ENCODE data around the gene MAJIN. TPM values are rescaled to one million over a fixed set of nuclear protein-coding genes. Genes with fewer than 3 reads are reported as not detected.
"Not testable (repeated sequence)": the region's sequence is repeated elsewhere in the genome, so short reads cannot be mapped to it uniquely, and the experiment has no call there.

Gene MAJIN, protein sequence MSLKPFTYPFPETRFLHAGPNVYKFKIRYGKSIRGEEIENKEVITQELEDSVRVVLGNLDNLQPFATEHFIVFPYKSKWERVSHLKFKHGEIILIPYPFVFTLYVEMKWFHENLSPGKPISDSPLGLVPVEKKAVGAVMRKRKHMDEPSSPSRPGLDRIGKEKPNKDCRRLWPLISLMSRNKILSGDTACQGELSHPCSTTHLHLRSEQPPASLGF
- not detected in 2 replicates for total RNA-seq

DNA sequence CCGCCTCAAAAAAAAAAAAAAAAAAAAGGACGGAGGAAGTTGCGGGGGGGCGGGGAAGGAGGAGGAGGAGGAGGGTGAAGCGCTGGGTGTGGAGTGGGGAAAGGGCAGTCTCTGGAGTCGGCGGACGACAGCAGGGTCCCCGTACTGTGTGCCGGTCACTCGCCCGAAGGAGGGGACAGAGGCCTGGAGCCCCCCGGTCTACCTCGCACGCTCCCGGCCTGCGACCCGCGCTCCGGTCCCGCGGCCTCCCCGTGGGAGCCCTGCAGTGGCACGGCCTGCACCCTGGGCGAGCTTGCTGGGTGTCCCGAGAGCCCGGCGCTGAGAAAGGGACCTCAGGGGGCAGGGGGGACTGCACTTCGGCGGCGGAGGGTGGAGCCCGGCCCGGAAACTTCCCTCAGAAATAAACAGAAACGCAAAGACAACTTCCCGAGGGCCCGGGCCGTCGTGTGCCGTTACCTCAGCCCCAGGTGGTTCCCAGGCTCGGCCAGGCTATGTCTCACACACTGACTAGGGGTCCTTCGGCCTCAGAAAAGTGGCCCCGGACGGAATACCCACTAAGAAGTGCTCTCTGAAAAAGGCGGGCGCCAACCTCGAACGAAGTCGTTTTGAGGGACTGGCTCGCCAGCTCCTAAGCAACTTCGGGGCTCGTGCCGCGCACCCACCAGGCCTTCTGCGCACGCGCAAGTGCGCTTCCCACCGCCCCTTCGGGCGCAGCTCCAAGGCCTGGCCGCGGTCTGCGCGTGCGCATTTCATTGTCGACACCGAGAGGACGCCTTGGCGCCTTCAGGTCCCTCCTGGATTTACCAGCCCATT is at the start of gene MAJIN:
MAJIN (minus strand) TSS at position 688 of the 813 bp plus-strand sequence. CDS start 12,703 bp downstream, outside the sequence.
- Mint-ChIP-seq H3K27me3 (ENCODE audit: insufficient read depth) (peaks cover 4% of the 10 kb centered on the region), H3K9me3 (no peaks in the 10 kb centered on the region), H3K4me1 (ENCODE audit: low read depth) (peaks cover 31% of the 10 kb centered on the region), H3K36me3 (ENCODE audit: low read depth) (no peaks in the 10 kb centered on the region), H3K27ac (peak within 1 kb of the TSS; percentile 60), H3K4me3 (peak within 1 kb of the TSS; percentile 57)
- intact Hi-C loops (cut with micrococcal nuclease) = loop anchor here (2.0 to 5.0 kb wide), 2 partner anchors 41 to 55 kb away; partner anchors contain the start of genes ARL2 and ATG2A
- DNase-seq (ENCODE audit: low spot score) = peak; percentile 77

DNA sequence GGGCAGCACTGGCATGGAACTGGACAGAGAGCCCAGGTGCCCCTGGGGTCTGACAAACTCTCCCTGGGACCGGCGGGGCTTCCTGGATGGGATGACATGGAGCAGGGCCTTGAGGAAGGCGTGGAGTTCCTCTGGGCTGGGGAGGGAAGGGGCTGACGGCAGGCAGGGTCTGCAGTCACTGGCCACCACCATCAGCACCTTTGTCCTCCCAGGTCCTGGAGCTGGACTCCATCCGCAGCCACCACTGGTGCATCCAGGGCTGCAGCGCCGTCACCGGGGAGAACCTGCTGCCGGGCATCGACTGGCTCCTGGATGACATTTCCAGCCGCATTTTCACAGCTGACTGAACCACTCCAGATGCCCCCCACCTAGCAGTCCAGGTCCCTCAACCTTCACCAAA is 49.6 kb upstream of the MAJIN start:
- Mint-ChIP-seq H3K27me3 (ENCODE audit: insufficient read depth) (peaks cover 2% of the 10 kb centered on the region), H3K4me3 (no peak overlapping the region), H3K27ac (no peak overlapping the region), H3K36me3 (ENCODE audit: low read depth) (peaks cover 21% of the 10 kb centered on the region), H3K9me3 (no peaks in the 10 kb centered on the region), H3K4me1 (ENCODE audit: low read depth) (peaks cover 5% of the 10 kb centered on the region)
- no peak for DNase-seq (ENCODE audit: low spot score)
- intact Hi-C loops (cut with micrococcal nuclease) = no loop called here

DNA sequence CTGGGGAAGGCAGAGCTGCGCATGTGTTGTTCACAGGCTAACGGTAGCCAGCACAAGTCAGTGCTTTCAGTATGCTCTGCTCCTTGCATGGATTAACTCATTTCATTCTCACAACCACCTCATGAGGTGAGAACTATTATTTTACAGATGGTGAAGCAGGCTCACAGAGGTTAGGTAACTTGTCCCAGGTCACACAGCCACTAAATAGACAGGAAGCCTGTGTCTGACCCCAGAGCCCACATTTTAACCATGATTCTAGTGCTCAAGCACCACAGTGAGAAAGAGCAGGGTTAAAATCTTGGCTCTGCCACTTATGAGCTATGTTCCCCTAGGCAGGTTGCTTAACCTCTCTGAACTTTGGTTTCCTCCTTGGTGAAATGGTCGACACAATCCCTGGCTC is 49.1 kb upstream of the MAJIN start:
- Mint-ChIP-seq H3K36me3 (ENCODE audit: low read depth) (peaks cover 24% of the 10 kb centered on the region), H3K4me1 (ENCODE audit: low read depth) (peaks cover 10% of the 10 kb centered on the region), H3K9me3 (no peaks in the 10 kb centered on the region), H3K4me3 (no peak overlapping the region), H3K27ac (no peak overlapping the region), H3K27me3 (ENCODE audit: insufficient read depth) (peaks cover 2% of the 10 kb centered on the region)
- no peak for DNase-seq (ENCODE audit: low spot score)
- intact Hi-C loops (cut with micrococcal nuclease) = no loop called here

DNA sequence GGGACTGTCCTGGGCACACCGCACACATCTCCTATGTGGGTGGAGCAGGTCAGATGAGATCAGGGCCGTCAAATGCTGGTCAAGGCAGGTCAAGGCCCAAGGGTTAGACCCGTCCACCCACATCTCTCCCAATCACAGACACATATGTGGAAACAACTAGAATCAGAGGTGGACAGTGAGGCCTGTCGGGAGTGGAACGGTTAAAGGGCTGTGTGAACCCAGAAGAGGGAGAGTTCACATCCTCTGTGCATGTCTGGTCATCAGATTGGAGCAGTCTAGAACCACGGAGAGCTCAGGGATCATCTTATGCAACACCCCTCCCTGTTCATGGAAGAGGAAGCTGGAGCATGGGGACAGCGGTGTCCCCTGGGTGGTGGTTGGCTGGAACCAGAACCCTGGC is 47.9 kb upstream of the MAJIN start:
- H3K27ac Mint-ChIP-seq = no peak overlapping the region
- no peak for DNase-seq (ENCODE audit: low spot score)
- H3K4me3 Mint-ChIP-seq = no peak overlapping the region
- H3K27me3 Mint-ChIP-seq (ENCODE audit: insufficient read depth) = peaks cover 2% of the 10 kb centered on the region
- no peaks in the 10 kb centered on the region for H3K9me3 Mint-ChIP-seq
- intact Hi-C loops (cut with micrococcal nuclease) = no loop called here
- peaks cover 24% of the 10 kb centered on the region for H3K36me3 Mint-ChIP-seq (ENCODE audit: low read depth)
- H3K4me1 Mint-ChIP-seq (ENCODE audit: low read depth) = peaks cover 13% of the 10 kb centered on the region

DNA sequence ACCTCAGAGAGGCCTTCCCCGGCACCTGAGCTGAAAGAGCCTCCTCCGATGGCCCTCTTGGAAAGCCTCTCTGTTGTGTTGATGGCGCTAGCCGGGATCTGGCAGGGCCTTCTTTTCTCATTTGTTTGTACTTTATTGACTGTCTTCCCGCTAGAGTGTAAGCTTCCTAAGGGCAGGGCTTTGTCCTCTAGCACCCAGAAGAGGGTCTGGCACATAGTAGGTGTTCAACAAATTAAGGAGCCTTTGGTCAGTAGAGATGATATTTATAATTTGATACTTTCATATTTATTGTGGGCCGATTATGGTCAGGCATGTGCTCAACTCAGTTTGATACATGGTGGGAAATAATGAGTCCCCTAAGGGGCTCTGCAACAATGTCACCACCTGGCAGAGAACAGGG is 46.0 kb upstream of the MAJIN start:
- no peaks in the 10 kb centered on the region for H3K9me3 Mint-ChIP-seq
- H3K27me3 Mint-ChIP-seq (ENCODE audit: insufficient read depth) = peaks cover 2% of the 10 kb centered on the region
- intact Hi-C loops (cut with micrococcal nuclease) = no loop called here
- peaks cover 24% of the 10 kb centered on the region for H3K36me3 Mint-ChIP-seq (ENCODE audit: low read depth)
- H3K4me3 Mint-ChIP-seq = no peak overlapping the region
- peaks cover 20% of the 10 kb centered on the region for H3K4me1 Mint-ChIP-seq (ENCODE audit: low read depth)
- H3K27ac Mint-ChIP-seq = no peak overlapping the region
- no peak for DNase-seq (ENCODE audit: low spot score)

DNA sequence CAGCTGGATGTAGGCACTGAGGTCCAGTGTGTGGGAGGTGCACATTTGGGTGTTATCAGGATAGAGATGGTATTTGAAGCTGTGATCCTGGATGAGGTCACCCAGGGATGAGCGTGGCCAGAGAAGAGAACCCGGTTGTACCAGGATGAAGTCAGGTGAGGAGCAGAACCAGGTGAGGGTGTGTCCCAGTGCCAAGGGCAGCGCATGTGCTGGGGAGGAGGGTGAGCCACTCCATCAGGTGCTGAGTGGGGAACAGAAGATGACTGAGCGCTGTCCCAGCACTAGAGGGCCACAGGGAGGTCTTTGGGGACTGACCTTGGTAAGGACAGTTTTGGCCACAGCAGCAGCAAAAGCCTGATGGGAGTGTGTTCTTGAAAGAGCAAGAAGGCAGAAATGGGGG is 44.8 kb upstream of the MAJIN start:
- Mint-ChIP-seq H3K9me3 (no peaks in the 10 kb centered on the region), H3K36me3 (ENCODE audit: low read depth) (peaks cover 18% of the 10 kb centered on the region), H3K27ac (no peak overlapping the region), H3K27me3 (ENCODE audit: insufficient read depth) (peaks cover 2% of the 10 kb centered on the region), H3K4me3 (peak overlapping the region; percentile 8), H3K4me1 (ENCODE audit: low read depth) (peaks cover 22% of the 10 kb centered on the region)
- DNase-seq (ENCODE audit: low spot score) = no peak
- intact Hi-C loops (cut with micrococcal nuclease) = no loop called here

DNA sequence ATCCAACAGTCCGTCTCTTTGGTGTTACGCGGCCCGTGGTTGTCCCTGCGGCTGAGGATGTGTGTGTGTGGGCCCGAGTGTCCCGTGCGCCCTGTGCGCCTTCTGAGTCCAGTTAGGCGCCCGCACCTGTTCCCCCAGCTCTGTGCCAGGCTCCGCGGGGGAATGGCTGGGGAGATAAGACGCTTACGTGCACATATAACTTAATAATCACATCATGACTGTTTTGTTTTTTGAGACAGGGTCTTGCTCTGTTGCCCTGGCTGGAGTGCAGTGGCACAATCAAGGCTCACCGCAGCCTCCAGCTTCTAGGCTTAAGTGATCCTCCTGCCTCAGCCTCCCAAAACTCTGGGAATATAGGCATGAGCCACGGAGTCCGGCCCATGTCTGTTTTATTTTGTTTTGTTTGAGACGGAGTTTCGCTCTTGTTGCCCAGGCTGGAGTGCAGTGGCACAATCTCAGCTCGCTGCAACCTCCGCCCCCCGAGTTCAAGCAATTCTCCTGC is 42.9 kb upstream of the MAJIN start:
- Mint-ChIP-seq H3K4me1 (ENCODE audit: low read depth) (peaks cover 22% of the 10 kb centered on the region), H3K27ac (peak overlapping the region; percentile 95), H3K4me3 (peak overlapping the region; percentile 88), H3K36me3 (ENCODE audit: low read depth) (peaks cover 12% of the 10 kb centered on the region), H3K27me3 (ENCODE audit: insufficient read depth) (peaks cover 2% of the 10 kb centered on the region), H3K9me3 (no peaks in the 10 kb centered on the region)
- DNase-seq (ENCODE audit: low spot score) = no peak
- intact Hi-C loops (cut with micrococcal nuclease) = loop anchor here (1.0 to 5.0 kb wide), 9 partner anchors 13 to 248 kb away; partner anchors contain the start of genes ATG2A, EHD1, FAU and MAJIN

DNA sequence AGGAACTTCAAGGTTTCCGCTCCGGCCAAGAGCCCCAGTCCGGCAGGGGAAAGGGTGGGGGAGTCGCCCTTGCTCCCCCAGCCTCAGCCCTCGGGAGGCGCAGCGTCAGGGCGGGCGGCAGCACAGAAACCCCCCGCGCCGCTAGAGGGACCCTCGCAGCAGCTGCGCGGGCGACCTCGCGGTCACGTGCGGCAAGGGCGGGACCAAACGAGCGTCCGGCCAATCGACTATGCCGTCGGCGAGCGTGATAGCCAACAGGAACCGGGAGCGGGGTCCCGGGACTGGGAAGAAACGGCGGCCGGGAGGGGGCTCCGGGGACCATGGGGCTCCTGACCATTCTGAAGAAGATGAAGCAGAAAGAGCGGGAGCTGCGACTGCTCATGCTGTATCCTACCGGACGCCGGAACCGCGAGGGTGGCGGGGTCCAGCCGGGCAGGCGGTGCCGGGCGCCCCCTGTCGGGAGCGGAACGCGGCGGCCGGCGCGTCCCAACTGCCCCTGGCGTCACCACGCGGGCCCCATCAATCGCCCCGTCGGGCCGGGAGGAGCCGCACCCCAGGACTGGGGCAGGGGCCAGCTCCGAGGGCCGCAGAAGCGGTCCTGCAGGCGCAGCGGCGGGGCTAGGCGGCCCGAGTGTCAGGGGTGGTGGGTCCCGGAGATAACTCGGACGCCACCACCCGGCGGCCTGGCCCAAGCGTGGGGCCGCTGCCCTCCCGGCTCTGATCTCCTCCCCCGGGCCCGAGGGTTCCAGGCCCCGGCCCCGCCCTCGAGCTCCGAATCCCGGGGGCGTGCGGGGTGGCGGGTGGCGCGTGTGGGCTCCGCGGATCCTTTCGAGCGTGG is 42.2 kb upstream of the MAJIN start, which contains the start of gene ARL2:
ARL2 (plus strand) TSS at position 273 of the 838 bp plus-strand sequence; CDS start at position 321, 48 bp downstream.
- H3K27me3 Mint-ChIP-seq (ENCODE audit: insufficient read depth) = peaks cover 2% of the 10 kb centered on the region
- DNase-seq (ENCODE audit: low spot score) = peak; percentile 83
- H3K36me3 Mint-ChIP-seq (ENCODE audit: low read depth) = peaks cover 8% of the 10 kb centered on the region
- H3K4me3 Mint-ChIP-seq = peak within 1 kb of the TSS; percentile 90
- H3K9me3 Mint-ChIP-seq = no peaks in the 10 kb centered on the region
- H3K27ac Mint-ChIP-seq = peak within 1 kb of the TSS; percentile 99
- peaks cover 22% of the 10 kb centered on the region for H3K4me1 Mint-ChIP-seq (ENCODE audit: low read depth)
- intact Hi-C loops (cut with micrococcal nuclease) = loop anchor here (1.0 to 5.0 kb wide), 14 partner anchors 13 to 248 kb away; partner anchors contain the start of genes ATG2A, CDCA5, EHD1 and FAU

DNA sequence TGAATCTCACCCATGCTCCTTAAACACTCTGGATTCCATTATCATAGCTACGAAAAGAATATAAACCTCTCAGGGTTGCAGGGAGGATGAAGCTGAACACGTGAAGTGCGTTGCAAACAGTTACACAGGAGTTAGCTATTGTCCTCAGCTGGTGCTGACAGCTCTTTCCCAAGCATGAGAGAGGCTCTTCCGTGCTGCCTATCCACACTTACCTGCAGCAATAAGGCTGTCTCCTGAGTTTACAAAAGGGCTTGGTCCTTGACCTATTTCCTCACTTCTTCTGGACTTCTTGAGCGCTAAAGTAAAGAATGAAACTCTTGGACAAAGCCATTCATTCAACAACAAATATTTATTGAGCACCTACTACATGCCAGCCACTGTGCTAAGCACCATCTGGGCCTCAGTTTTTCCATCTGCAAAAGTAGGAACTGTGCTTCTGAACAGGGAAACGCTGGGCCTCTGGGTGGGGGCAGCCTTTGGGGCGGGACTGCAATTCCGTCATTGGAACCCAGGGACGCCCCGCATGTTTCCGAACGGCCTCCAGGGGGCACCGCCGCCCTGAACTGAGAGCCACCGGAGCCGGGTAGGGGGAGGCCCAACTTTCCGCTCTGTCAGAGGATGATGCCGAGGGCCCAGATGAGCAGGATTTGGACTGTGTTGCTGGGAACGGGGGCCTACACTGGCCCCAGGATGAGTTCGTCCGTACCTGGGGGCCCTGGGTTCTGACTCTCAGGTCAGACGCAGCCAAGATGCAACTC is 41.4 kb upstream of the MAJIN start:
- intact Hi-C loops (cut with micrococcal nuclease) = loop anchor here (1.0 to 5.0 kb wide), 7 partner anchors 28 to 249 kb away; partner anchors contain the start of genes CDCA5, MAJIN, POLA2 and PPP2R5B
- no peaks in the 10 kb centered on the region for H3K9me3 Mint-ChIP-seq
- peaks cover 22% of the 10 kb centered on the region for H3K4me1 Mint-ChIP-seq (ENCODE audit: low read depth)
- peak overlapping the region; percentile 90 for H3K4me3 Mint-ChIP-seq
- peaks cover 2% of the 10 kb centered on the region for H3K27me3 Mint-ChIP-seq (ENCODE audit: insufficient read depth)
- peak overlapping the region; percentile 99 for H3K27ac Mint-ChIP-seq
- peak; percentile 89 for DNase-seq (ENCODE audit: low spot score)
- peaks cover 8% of the 10 kb centered on the region for H3K36me3 Mint-ChIP-seq (ENCODE audit: low read depth)

DNA sequence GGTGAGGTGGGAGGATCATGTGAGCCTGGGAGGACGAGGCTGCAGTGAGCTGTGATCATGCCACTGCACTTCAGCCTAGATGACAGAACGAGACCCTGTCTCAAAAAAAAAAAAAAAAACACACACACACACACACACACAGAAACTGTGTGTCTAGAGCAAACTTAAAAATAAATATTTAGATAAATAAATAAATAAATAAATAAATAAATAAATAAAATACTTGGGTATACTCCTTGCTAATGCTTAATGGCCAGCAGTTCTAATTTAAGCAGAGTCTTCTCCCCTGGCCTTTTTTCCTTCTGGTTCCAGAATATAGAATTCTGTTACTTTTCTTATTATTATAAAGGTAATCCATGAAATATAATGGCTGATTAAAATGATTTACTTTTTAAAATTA is 37.0 kb upstream of the MAJIN start:
- no peak for DNase-seq (ENCODE audit: low spot score)

DNA sequence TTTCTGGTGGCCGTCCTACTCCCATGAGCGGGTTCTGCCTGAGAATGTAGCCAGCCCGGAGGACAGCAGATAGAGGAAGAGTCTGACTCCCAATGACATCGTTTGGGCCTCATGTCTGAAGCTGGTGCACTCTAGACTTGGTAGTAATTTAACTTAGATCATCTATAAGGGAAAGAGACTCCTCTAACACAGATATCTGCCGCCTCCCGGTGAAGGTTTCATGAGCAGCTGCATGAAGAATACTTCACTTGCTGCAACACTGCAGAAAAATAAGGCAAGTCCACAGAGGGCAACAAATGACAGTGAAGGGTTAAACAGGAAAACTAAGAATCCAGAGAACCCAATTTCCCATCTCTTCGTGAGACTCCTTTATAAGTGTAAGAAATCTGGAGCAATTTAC is 36.1 kb upstream of the MAJIN start:
- DNase-seq (ENCODE audit: low spot score) = no peak
- no peaks in the 10 kb centered on the region for H3K27me3 Mint-ChIP-seq (ENCODE audit: insufficient read depth)
- H3K4me3 Mint-ChIP-seq = no peak overlapping the region
- no peaks in the 10 kb centered on the region for H3K9me3 Mint-ChIP-seq
- no peaks in the 10 kb centered on the region for H3K36me3 Mint-ChIP-seq (ENCODE audit: low read depth)
- intact Hi-C loops (cut with micrococcal nuclease) = no loop called here
- no peak overlapping the region for H3K27ac Mint-ChIP-seq
- H3K4me1 Mint-ChIP-seq (ENCODE audit: low read depth) = peaks cover 3% of the 10 kb centered on the region

More for the DNA sequence above, 37.0 kb upstream of the MAJIN start:
- Mint-ChIP-seq H3K36me3 (ENCODE audit: low read depth) (no peaks in the 10 kb centered on the region), H3K27me3 (ENCODE audit: insufficient read depth) (no peaks in the 10 kb centered on the region), H3K27ac (no peak overlapping the region), H3K4me3 (no peak overlapping the region), H3K9me3 (no peaks in the 10 kb centered on the region), H3K4me1 (ENCODE audit: low read depth) (peaks cover 9% of the 10 kb centered on the region)
- intact Hi-C loops (cut with micrococcal nuclease) = no loop called here

DNA sequence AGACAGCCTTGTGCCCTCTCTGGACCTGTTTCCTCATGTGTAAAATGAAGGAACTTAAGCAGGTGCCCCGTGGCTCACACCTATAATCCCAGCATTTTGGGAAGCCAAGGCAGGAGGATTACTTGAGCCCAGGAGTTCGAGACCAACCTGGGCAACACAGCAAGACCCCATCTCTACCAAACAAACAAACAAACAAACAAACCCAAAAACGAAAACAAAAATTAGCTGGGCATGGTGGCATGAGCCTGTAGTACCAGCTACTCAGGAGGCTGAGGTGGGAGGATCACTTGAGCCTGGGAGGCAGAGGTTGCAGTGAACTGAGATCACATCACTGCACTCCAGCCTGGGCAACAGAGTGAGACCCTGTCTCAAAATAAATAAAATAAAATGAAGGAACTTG is 32.1 kb upstream of the MAJIN start:
- H3K4me1 Mint-ChIP-seq (ENCODE audit: low read depth); H3K9me3 Mint-ChIP-seq; H3K27me3 Mint-ChIP-seq (ENCODE audit: insufficient read depth); H3K27ac Mint-ChIP-seq; H3K4me3 Mint-ChIP-seq; DNase-seq (ENCODE audit: low spot score); intact Hi-C loops (cut with micrococcal nuclease); H3K36me3 Mint-ChIP-seq (ENCODE audit: low read depth): not testable (repeated sequence)

Data from activated T-helper 1 cell treated with anti-CD3 and anti-CD28 coated beads, Interleukin-12 subunit alpha, Interleukin-12 subunit beta, Interleukin-2, Interleukin-4 antibody, amounts not matched to agents 30 ng/mL and 10 ng/mL and 1 ng/mL, durations not matched to agents 14 hours and 24 hours and 36 hours (primary cell).